HCT116 (cell line): ENCODE measurements around the gene STK32C. TPM values are rescaled to one million over a fixed set of nuclear protein-coding genes. Genes with fewer than 3 reads are reported as not detected.

ENCODE experiments used
- ATAC-seq: fragments of 200-7000 bp; cut with Tn5 transposase; 2 replicates; pipeline ENCODE4 v1.9.1; 2020; ENCODE audit warnings: mild to moderate bottlenecking, moderate library complexity
- BruUV-seq: library from RNA; stranded (reverse); fragments of 400-500 nt; replicated peaks from 2 replicates; lab custom pipeline; 2021; lab: Mats Ljungman, UMichigan
- CTCF ChIA-PET: fragments of 300-600 bp; sonication (Branson Sonifier 250); formaldehyde crosslinking; loops from one replicate; lab custom pipeline; 2021; ENCODE audit warnings: antibody characterized with exemption; lab: Charles Lee
- POLR2A ChIA-PET: fragments of 300-600, 350-600 bp; sonication (Branson Sonifier 250); formaldehyde crosslinking; loops from one replicate; lab custom pipeline; 2021; ENCODE audit warnings: antibody characterized with exemption; lab: Charles Lee
- RAD21 ChIA-PET, 2 experiments: fragments of 300-600 bp; sonication (Branson Sonifier 250); formaldehyde crosslinking; loops; one replicate each; lab custom pipeline; 2023; ENCODE audit warnings: low total read pairs in 2 of 2; ENCODE audit not compliant: uncharacterized antibody in 2 of 2, unreplicated experiment in 2 of 2, low non-redundant PET in 1 of 2; lab: Charles Lee
- DNase-seq: peaks from one replicate; pipeline ENCODE4 v3.0.0-alpha.2; 2010; ENCODE audit warnings: low read depth, low spot score
- H2AFZ ChIP-seq: fragments of 200-600 bp; shearing (Covaris generic), sonication (generic); 2 replicates; pipeline ENCODE4 v1.6.1; 2017; ENCODE audit warnings: low read depth, mixed run types, mixed read lengths, antibody characterized with exemption, low read length; ENCODE audit not compliant: poor library complexity, severe bottlenecking
- H3K27ac ChIP-seq: 2 replicates; pipeline ENCODE4 v1.5.1; 2012; ENCODE audit warnings: low read depth, low read length
- H3K27me3 ChIP-seq: fragments of 200-600 bp; sonication (generic); 2 replicates; pipeline ENCODE4 v1.6.1; 2016; ENCODE audit warnings: mixed run types, low read length, mixed read lengths; ENCODE audit not compliant: insufficient read depth
- H3K36me3 ChIP-seq, 2 experiments: fragments of 200-500 bp in 1 of 2; fragments of 200-600 bp in 1 of 2; sonication (Bioruptor generic) in 1 of 2; sonication (generic) in 1 of 2; 2 replicates each; pipeline versions ENCODE4 v1.5.1 to v1.6.1; 2014 to 2016; ENCODE audit warnings: low read length in 2 of 2, inconsistent platforms in 1 of 2, mixed read lengths in 1 of 2, mixed run types in 1 of 2; ENCODE audit not compliant: insufficient read depth in 2 of 2, control insufficient read depth in 1 of 2
- H3K4me1 ChIP-seq, 2 experiments: fragments of 200-600 bp in 1 of 2; sonication (generic) in 1 of 2; 2 replicates each; pipeline versions ENCODE4 v1.5.1 to v1.6.1; 2012 to 2017; ENCODE audit warnings: low read length in 2 of 2, inconsistent platforms in 1 of 2, mild to moderate bottlenecking in 1 of 2, mixed read lengths in 1 of 2, mixed run types in 1 of 2, moderate library complexity in 1 of 2; ENCODE audit not compliant: insufficient read depth in 2 of 2, control insufficient read depth in 1 of 2
- H3K4me2 ChIP-seq: fragments of 200-600 bp; sonication (generic); 2 replicates; pipeline ENCODE4 v1.6.1; 2017; ENCODE audit warnings: mixed run types, low read length, mixed read lengths
- H3K4me3 ChIP-seq, 2 experiments: fragments of 200-600 bp in 1 of 2; sonication (generic) in 1 of 2; replicated peaks in 1 of 2; 2 replicates each; pipeline ENCODE4 v1.5.1; 2011 to 2016; ENCODE audit warnings: low read length in 2 of 2, control low read depth in 1 of 2, low read depth in 1 of 2, mild to moderate bottlenecking in 1 of 2, mixed read lengths in 1 of 2, mixed run types in 1 of 2
- H3K79me2 ChIP-seq: fragments of 200-600 bp; sonication (generic); 2 replicates; pipeline ENCODE4 v1.6.1; 2017; ENCODE audit warnings: mild to moderate bottlenecking, mixed run types, low read length, moderate library complexity, mixed read lengths; ENCODE audit not compliant: insufficient read depth
- H3K9ac ChIP-seq: fragments of 200-600 bp; sonication (generic); 2 replicates; pipeline ENCODE4 v1.6.1; 2016; ENCODE audit warnings: low read length, mixed read lengths
- H3K9me2 ChIP-seq: fragments of 200-600 bp; sonication (generic), shearing (Covaris generic); 2 replicates; pipeline ENCODE4 v1.6.1; 2017; ENCODE audit warnings: mixed run types, mild to moderate bottlenecking, moderate library complexity; ENCODE audit not compliant: insufficient read depth
- H3K9me3 ChIP-seq, 2 experiments: fragments of 200-500 bp in 1 of 2; fragments of 200-600 bp in 1 of 2; sonication (Bioruptor generic) in 1 of 2; sonication (generic) in 1 of 2; 2 replicates each; pipeline ENCODE4 v1.6.1; 2014 to 2017; ENCODE audit warnings: low read length in 2 of 2, mixed read lengths in 2 of 2, inconsistent platforms in 1 of 2, low read depth in 1 of 2, mild to moderate bottlenecking in 1 of 2, mixed run types in 1 of 2, moderate library complexity in 1 of 2; ENCODE audit not compliant: control insufficient read depth in 1 of 2, insufficient read depth in 1 of 2
- H4K20me1 ChIP-seq: fragments of 200-600 bp; sonication (generic), shearing (Covaris generic); 2 replicates; pipeline ENCODE4 v1.6.1; 2017; ENCODE audit warnings: mixed run types, mild to moderate bottlenecking, moderate library complexity; ENCODE audit not compliant: insufficient read depth
- CBX3 ChIP-seq: IDR thresholded peaks from 2 replicates; pipeline ENCODE4 v1.6.1; 2012; ENCODE audit warnings: low read depth
- CEBPB ChIP-seq: IDR thresholded peaks from 2 replicates; pipeline ENCODE4 v1.6.1; 2012; ENCODE audit warnings: low read depth
- EZH2 ChIP-seq: fragments of 200-600 bp; sonication (generic); IDR thresholded peaks from 2 replicates; pipeline ENCODE4 v1.6.1; 2017; ENCODE audit warnings: antibody characterized with exemption, mixed run types
- JUND ChIP-seq: IDR thresholded peaks from 2 replicates; pipeline ENCODE4 v1.6.1; 2012
- RAD21 ChIP-seq: IDR thresholded peaks from 2 replicates; pipeline ENCODE4 v1.6.1; 2012; ENCODE audit warnings: low read depth, mild to moderate bottlenecking
- SIN3A ChIP-seq: IDR thresholded peaks from 2 replicates; pipeline ENCODE4 v1.6.1; 2012; ENCODE audit warnings: low read depth
- SRF ChIP-seq: IDR thresholded peaks from 2 replicates; pipeline ENCODE4 v1.6.1; 2012; ENCODE audit warnings: low read depth
- TCF7L2 ChIP-seq: IDR thresholded peaks from 2 replicates; pipeline ENCODE4 v1.7.0; 2011; ENCODE audit warnings: borderline replicate concordance, inconsistent platforms; ENCODE audit not compliant: insufficient read depth, insufficient read length; ENCODE audit errors: extremely low read depth
- ZFX ChIP-seq: fragments of 450-650 bp; IDR thresholded peaks from 2 replicates; pipeline ENCODE4 v1.6.1; 2017
- ZNF274 ChIP-seq: fragments of 200-500 bp; sonication (Bioruptor generic); IDR thresholded peaks from 2 replicates; pipeline ENCODE4 v1.6.1; 2014; ENCODE audit warnings: mild to moderate bottlenecking, low read depth, low read length, inconsistent platforms
- intact Hi-C: fragments of 100-400 bp; cut with micrococcal nuclease; formaldehyde crosslinking; loops from 2 replicates; pipeline ENCODE4 v1.10.0; 2022
- total RNA-seq: library from RNA; stranded (reverse); gene quantifications from one replicate; pipeline ENCODE4 v1.2.1, GENCODE V29; 2021; ENCODE audit not compliant: unreplicated experiment
- TF ChIP-seq, protein P1 (sequence below), 3 experiments: fragments of 200-600 bp in 1 of 3; sonication (generic) in 1 of 3; IDR thresholded peaks in 2 of 3; conservative IDR thresholded peaks in 1 of 3; 2 replicates each; pipeline ENCODE4 v1.5.1; 2012 to 2017; ENCODE audit warnings: low read depth in 2 of 3, low read length in 2 of 3, antibody characterized with exemption in 1 of 3, borderline replicate concordance in 1 of 3, control low read depth in 1 of 3, mild to moderate bottlenecking in 1 of 3, mixed read lengths in 1 of 3, mixed run types in 1 of 3, moderate library complexity in 1 of 3; ENCODE audit not compliant: insufficient read depth in 1 of 3
- TF ChIP-seq, protein P2 (sequence below): IDR thresholded peaks from 2 replicates; pipeline ENCODE4 v1.6.1; 2011; ENCODE audit warnings: mild to moderate bottlenecking, low read length, moderate library complexity; ENCODE audit not compliant: insufficient replicate concordance; ENCODE audit errors: extremely low read depth

The STK32C gene
- total RNA-seq, 1 experiment from 2014 or later, result 29.7 TPM

DNA sequence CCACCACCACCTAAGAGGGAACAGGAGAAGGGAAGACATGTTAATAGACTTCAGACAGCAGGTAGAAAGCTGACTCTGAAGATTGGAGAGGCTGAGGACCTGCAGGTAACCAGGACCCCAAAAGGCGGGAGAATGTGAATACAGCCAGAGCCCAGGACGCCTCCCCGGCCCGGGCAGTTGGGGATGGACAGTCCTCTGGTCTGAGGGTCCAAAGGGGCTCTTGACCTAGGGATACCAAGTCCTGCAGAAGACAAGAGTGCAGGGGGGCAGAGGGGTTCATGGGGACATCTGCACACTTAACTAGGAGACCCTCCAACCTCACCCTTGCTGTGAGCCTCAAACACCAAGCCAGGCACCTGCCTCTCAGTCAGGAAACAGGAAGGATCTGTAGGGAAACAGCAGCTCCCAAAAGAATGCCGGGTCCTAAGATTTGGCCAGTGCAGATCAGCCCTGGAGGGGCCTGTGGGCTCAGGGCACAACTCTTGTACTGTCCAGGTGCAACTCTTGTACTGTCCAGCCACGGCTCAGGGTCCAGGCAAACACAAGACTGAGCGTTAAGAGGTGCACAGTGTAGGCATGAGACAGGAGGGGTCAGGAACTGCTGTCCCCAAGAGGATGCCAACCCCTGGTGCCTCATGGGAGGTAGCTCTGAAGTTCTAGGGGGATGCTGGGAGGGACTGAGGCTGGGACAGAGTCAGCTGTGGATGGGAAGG is 2.3 kb upstream of the STK32C start:
- H3K79me2 ChIP-seq, result peaks cover 8% of the 10 kb centered on the region; the same call in 1 of the 2 replicates
- TF ChIP-seq, protein P1, sequence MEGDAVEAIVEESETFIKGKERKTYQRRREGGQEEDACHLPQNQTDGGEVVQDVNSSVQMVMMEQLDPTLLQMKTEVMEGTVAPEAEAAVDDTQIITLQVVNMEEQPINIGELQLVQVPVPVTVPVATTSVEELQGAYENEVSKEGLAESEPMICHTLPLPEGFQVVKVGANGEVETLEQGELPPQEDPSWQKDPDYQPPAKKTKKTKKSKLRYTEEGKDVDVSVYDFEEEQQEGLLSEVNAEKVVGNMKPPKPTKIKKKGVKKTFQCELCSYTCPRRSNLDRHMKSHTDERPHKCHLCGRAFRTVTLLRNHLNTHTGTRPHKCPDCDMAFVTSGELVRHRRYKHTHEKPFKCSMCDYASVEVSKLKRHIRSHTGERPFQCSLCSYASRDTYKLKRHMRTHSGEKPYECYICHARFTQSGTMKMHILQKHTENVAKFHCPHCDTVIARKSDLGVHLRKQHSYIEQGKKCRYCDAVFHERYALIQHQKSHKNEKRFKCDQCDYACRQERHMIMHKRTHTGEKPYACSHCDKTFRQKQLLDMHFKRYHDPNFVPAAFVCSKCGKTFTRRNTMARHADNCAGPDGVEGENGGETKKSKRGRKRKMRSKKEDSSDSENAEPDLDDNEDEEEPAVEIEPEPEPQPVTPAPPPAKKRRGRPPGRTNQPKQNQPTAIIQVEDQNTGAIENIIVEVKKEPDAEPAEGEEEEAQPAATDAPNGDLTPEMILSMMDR (IDR thresholded peaks at IDR 0.05 in 2 of 3, conservative IDR thresholded peaks at IDR 0.05 in 1 of 3; ENCODE audit: borderline replicate concordance in 1 of 3, insufficient read depth in 1 of 3, low read depth in 2 of 3, low read length in 2 of 3), result no peak
- TF ChIP-seq TCF7L2 (no peak), ZNF274 (no peak), RAD21 (no peak), CBX3 (no peak), SRF (no peak), CEBPB (no peak), JUND (no peak), SIN3A (no peak), EZH2 (no peak), ZFX (no peak)
- TF ChIP-seq, protein P2, sequence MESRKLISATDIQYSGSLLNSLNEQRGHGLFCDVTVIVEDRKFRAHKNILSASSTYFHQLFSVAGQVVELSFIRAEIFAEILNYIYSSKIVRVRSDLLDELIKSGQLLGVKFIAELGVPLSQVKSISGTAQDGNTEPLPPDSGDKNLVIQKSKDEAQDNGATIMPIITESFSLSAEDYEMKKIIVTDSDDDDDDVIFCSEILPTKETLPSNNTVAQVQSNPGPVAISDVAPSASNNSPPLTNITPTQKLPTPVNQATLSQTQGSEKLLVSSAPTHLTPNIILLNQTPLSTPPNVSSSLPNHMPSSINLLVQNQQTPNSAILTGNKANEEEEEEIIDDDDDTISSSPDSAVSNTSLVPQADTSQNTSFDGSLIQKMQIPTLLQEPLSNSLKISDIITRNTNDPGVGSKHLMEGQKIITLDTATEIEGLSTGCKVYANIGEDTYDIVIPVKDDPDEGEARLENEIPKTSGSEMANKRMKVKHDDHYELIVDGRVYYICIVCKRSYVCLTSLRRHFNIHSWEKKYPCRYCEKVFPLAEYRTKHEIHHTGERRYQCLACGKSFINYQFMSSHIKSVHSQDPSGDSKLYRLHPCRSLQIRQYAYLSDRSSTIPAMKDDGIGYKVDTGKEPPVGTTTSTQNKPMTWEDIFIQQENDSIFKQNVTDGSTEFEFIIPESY, result no peak
- H2AFZ ChIP-seq, result no peak overlapping the region
- H3K36me3 ChIP-seq, result no peaks in the 10 kb centered on the region
- POLR2A ChIA-PET, result no interaction called here
- intact Hi-C loops, result no loop called here
- peaks cover 13 to 28% of the 10 kb centered on the region in 2 experiments for H3K4me1 ChIP-seq
- DNase-seq (no peak), ATAC-seq (no peak)
- H3K4me3 ChIP-seq, result no peak overlapping the region
- RAD21 ChIA-PET, result no interaction called here
- no peak overlapping the region for H3K9ac ChIP-seq
- no peak overlapping the region for H3K4me2 ChIP-seq
- H3K9me2 ChIP-seq, result no peaks in the 10 kb centered on the region
- no peaks in the 10 kb centered on the region for H3K9me3 ChIP-seq
- H3K27me3 ChIP-seq, result no peaks in the 10 kb centered on the region
- no TSS peak for BruUV-seq
- no peak overlapping the region for H3K27ac ChIP-seq
- H4K20me1 ChIP-seq, result no peaks in the 10 kb centered on the region
- CTCF ChIA-PET, result no interaction called here
